GM12892 (cell line): Measurements from ENCODE around the gene CIB4.

Experiments used
- POLR2A ChIP-seq: IDR thresholded peaks from 2 replicates; pipeline ENCODE4 v1.6.1; 2011; ENCODE audit warnings: low read depth, low read length, control low read depth
- POLR2AphosphoS5 ChIP-seq: IDR thresholded peaks from 2 replicates; pipeline ENCODE4 v1.6.1; 2011; ENCODE audit warnings: low read depth, low read length, control low read depth

DNA sequence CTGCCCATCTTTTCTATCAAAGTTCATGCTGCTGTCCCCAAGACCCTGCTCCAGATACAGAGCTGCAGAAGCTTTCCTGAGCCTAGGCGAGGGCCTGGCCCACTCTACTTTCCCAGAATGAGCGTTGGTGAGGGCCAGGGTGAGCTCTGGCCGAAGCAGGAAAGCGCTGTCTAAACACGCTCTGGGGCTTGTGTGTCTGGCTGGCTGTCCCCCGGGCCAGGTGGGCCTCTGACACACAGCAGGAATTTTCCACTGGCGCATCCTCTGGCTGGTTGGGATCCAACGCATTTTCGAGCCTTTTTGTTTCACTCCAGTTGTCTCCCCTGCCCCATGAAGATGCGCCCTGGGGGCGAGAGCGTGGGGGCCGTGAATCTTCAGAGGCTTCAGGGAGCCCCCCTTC is 33.6 kb upstream of the CIB4 start:
- TF ChIP-seq POLR2A (no peak), POLR2AphosphoS5 (no peak)
